Tibial nerve (tissue), 4 donors: ENCODE results near the gene BAZ1B. TPM values are rescaled to one million over a fixed set of nuclear protein-coding genes. Genes with fewer than 3 reads are reported as not detected.

Experiments used
- DNase-seq, 2 donors: peaks; one replicate each; pipeline ENCODE4 v3.0.0-alpha.2; 2019; ENCODE audit warnings: low spot score in 2 of 2
- H3K27ac ChIP-seq, 4 donors: fragments of 200-600 bp; sonication (generic) in 3 of 4; one replicate each; pipeline ENCODE4 v1.5.1; 2017 to 2019; ENCODE audit warnings: mild to moderate bottlenecking in 1 of 4
- H3K27me3 ChIP-seq, 2 donors: fragments of 200-600 bp; sonication (generic) in 1 of 2; one replicate each; pipeline versions ENCODE4 v1.5.1 to v1.6.0; 2017 to 2019
- H3K36me3 ChIP-seq, 3 donors: fragments of 200-600 bp; sonication (generic); one replicate each; pipeline ENCODE4 v1.5.1; 2018 to 2019
- H3K4me1 ChIP-seq, 4 donors: fragments of 200-600 bp; sonication (generic) in 3 of 4; one replicate each; pipeline ENCODE4 v1.5.1; 2017 to 2019
- H3K4me3 ChIP-seq, 4 donors: fragments of 200-600 bp; sonication (generic) in 3 of 4; one replicate each; pipeline ENCODE4 v1.5.1; 2017 to 2019; ENCODE audit warnings: mild to moderate bottlenecking in 1 of 4, moderate library complexity in 1 of 4
- H3K9me3 ChIP-seq, 4 donors: fragments of 200-600 bp; sonication (generic) in 3 of 4; one replicate each; pipeline ENCODE4 v1.5.1; 2017 to 2019
- EP300 ChIP-seq, 2 donors: sonication (generic); formaldehyde crosslinking; IDR thresholded peaks; one replicate each; pipeline ENCODE4 v1.6.1; 2017; ENCODE audit warnings: antibody characterized with exemption in 2 of 2, mild to moderate bottlenecking in 1 of 2
- POLR2A ChIP-seq, 2 donors: fragments of 450-650 bp; IDR thresholded peaks; one replicate each; pipeline ENCODE4 v1.6.1; 2017; ENCODE audit warnings: antibody characterized with exemption in 2 of 2, mild to moderate bottlenecking in 2 of 2, moderate library complexity in 2 of 2
- WGBS, 2 donors: methylation state at CpG; one replicate each; pipeline ENCODE4 v1.1.5; 2018; 5-methylcytosine and 5-hydroxymethylcytosine counted together
- total RNA-seq, 4 donors: library from RNA; depleted of rRNA; stranded (reverse); fragments of >200 nt; gene quantifications; one replicate each; pipeline ENCODE4 v1.1.0, GENCODE V29; 2016
- TF ChIP-seq, protein P1 (sequence below), 5 experiments: fragments of 200-600 bp in 3 of 5; fragments of 450-650 bp in 2 of 5; sonication (generic) in 3 of 5; IDR thresholded peaks; one replicate each; pipeline ENCODE4 v1.5.1; 2016 to 2019; ENCODE audit warnings: antibody characterized with exemption in 5 of 5, mild to moderate bottlenecking in 3 of 5, moderate library complexity in 2 of 5

Gene BAZ1B
- total RNA-seq, 4 donors from 2014 or later: 53.3 to 70.1 (median 63.6) TPM

GRCh38 chr7:73437621-73438416, 84.3 kb downstream of the BAZ1B start:
- H3K4me3 ChIP-seq: no peak overlapping the region
- H3K27ac ChIP-seq: peak overlapping the region in 1 of 4 donors; percentile 31
- H3K36me3 ChIP-seq: peaks cover 0 to 45% (median 15%) of the 10 kb centered on the region in 3 donors
- peaks cover 0 to 19% of the 10 kb centered on the region in 2 donors for H3K27me3 ChIP-seq
- H3K9me3 ChIP-seq: peaks cover 0 to 8% (median 0%) of the 10 kb centered on the region in 4 donors
- WGBS, 2 donors: 43 to 50% methylated on average over 16 of the region's 16 CpGs
- no peak for DNase-seq
- TF ChIP-seq POLR2A (IDR thresholded peaks at IDR 0.05): no peak
- TF ChIP-seq, protein P1, sequence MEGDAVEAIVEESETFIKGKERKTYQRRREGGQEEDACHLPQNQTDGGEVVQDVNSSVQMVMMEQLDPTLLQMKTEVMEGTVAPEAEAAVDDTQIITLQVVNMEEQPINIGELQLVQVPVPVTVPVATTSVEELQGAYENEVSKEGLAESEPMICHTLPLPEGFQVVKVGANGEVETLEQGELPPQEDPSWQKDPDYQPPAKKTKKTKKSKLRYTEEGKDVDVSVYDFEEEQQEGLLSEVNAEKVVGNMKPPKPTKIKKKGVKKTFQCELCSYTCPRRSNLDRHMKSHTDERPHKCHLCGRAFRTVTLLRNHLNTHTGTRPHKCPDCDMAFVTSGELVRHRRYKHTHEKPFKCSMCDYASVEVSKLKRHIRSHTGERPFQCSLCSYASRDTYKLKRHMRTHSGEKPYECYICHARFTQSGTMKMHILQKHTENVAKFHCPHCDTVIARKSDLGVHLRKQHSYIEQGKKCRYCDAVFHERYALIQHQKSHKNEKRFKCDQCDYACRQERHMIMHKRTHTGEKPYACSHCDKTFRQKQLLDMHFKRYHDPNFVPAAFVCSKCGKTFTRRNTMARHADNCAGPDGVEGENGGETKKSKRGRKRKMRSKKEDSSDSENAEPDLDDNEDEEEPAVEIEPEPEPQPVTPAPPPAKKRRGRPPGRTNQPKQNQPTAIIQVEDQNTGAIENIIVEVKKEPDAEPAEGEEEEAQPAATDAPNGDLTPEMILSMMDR (IDR thresholded peaks at IDR 0.05): no peak
- no peak for TF ChIP-seq EP300 (IDR thresholded peaks at IDR 0.05)
- H3K4me1 ChIP-seq: peaks cover 0 to 30% (median 5%) of the 10 kb centered on the region in 4 donors

DNA sequence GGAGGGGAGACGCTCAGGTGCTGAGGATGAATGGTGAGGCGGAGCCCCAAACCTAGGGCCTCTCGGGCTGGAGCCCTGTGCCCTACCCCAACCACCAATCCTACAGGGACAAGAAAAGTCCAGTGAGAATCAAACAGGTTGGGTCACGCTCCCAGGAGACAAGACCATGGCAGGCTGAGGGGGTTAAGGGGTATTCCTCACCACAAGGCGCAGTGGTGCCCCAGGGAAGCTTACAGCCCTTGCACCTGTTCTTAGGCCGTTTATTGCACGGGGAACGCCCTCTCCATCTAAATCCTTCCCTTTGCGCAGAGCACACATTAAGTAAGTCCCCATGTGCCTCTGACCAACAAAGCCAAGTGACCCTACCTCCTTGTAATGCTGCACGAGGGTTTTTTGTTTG, 85.0 kb downstream of the BAZ1B start:
- Histone ChIP-seq H3K4me3 (no peak overlapping the region), H3K9me3 (peaks cover 0 to 8% (median 0%) of the 10 kb centered on the region in 4 donors), H3K36me3 (peaks cover 0 to 38% (median 8%) of the 10 kb centered on the region in 3 donors), H3K27me3 (peaks cover 0 to 26% of the 10 kb centered on the region in 2 donors), H3K27ac (no peak overlapping the region), H3K4me1 (peaks cover 0 to 30% (median 5%) of the 10 kb centered on the region in 4 donors)
- WGBS, 2 donors: 67 to 72% methylated on average over 10 of the region's 10 CpGs
- DNase-seq: no peak
- no peak for TF ChIP-seq POLR2A (IDR thresholded peaks at IDR 0.05)
- TF ChIP-seq EP300 (IDR thresholded peaks at IDR 0.05): no peak
- TF ChIP-seq, protein P1 (IDR thresholded peaks at IDR 0.05): no peak

DNA sequence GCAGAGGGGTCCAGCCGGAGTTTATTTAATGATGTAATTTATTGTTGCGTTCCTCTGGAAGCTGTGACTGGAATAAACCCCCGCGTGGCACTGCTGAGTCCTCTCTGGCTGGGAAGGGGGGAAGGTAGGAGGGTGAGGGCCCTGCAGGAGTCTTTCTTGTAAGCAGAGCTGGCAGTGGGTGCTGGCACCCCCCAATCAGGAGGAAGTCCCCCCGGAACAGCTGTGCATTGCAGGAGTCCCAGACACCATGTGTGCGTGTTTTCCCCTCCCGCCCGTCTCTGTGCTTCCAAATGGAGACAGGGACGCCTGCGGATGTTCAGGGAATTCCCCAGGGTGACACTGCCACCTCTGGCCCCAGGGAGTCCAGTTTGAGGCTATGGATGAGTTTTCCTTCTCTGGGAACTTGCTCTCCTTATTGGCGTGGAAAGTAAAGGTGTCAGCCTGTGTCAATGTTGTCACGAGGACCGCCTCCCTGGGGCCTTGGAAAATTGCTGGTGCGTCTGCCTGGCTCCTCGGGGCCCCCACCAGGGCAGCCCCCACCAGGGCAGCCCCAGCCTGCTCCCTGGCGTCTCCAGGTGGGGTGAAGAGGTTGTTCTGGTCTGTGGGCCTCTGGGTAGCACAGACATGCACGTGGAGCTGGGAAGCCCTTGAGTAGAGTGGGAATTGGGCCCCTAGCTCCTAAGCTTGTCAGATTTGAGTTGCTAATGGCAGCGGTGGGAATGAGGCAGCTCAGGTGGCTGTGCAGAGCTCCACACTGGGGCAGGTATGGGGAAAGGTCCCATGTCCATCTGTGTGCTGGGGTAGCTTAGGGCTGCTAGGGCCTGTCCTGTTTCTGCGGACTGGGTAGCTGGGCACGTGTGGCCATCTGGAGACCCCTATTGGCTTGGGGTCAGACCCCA, 85.8 kb downstream of the BAZ1B start:
- WGBS, 2 donors: 36 to 41% methylated on average over 16 to 20 of the region's 20 CpGs
- Histone ChIP-seq H3K9me3 (peaks cover 0 to 8% (median 0%) of the 10 kb centered on the region in 4 donors), H3K36me3 (peaks cover 0 to 30% (median 0%) of the 10 kb centered on the region in 3 donors), H3K27ac (no peak overlapping the region), H3K27me3 (peaks cover 0 to 34% of the 10 kb centered on the region in 2 donors), H3K4me1 (peaks cover 0 to 30% (median 5%) of the 10 kb centered on the region in 4 donors), H3K4me3 (no peak overlapping the region)
- DNase-seq: no peak
- TF ChIP-seq, protein P1 (IDR thresholded peaks at IDR 0.05): no peak
- no peak for TF ChIP-seq POLR2A (IDR thresholded peaks at IDR 0.05)
- TF ChIP-seq EP300 (IDR thresholded peaks at IDR 0.05): no peak

- H3K4me3 ChIP-seq: no peak overlapping the region
- DNase-seq: no peak
- H3K4me1 ChIP-seq: peaks cover 0 to 30% (median 5%) of the 10 kb centered on the region in 4 donors
- peaks cover 0 to 8% (median 0%) of the 10 kb centered on the region in 4 donors for H3K9me3 ChIP-seq
- no peak overlapping the region for H3K27ac ChIP-seq
- peaks cover 0 to 41% of the 10 kb centered on the region in 2 donors for H3K27me3 ChIP-seq
- WGBS, 2 donors: 72 to 75% methylated on average over 19 to 24 of the region's 28 CpGs
- H3K36me3 ChIP-seq: peaks cover 0 to 22% (median 0%) of the 10 kb centered on the region in 3 donors
- TF ChIP-seq EP300 (IDR thresholded peaks at IDR 0.05) (no peak), POLR2A (IDR thresholded peaks at IDR 0.05) (no peak)
- TF ChIP-seq, protein P1 (IDR thresholded peaks at IDR 0.05): no peak
Measured at GRCh38 chr7:73435471-73436009, 86.6 kb downstream of the BAZ1B start.
